Activated naive CD4-positive, alpha-beta T cell treated with anti-CD3 and anti-CD28 coated beads, Interleukin-2, amount 50 U/mL, for 72 hours (primary cell): ENCODE data around the gene TACR2. TPM values are rescaled to one million over a fixed set of nuclear protein-coding genes. Genes with fewer than 3 reads are reported as not detected.

Experiments
- ATAC-seq, 2 donors: fragments of 150-1000 bp; cut with Tn5 transposase; 2 replicates each; pipeline ENCODE4 v1.10.0; 2021; ENCODE audit warnings: mild to moderate bottlenecking in 2 of 2, moderate library complexity in 2 of 2
- DNase-seq, 2 donors: peaks; one replicate each; pipeline ENCODE4 v3.0.0; 2021 to 2022; ENCODE audit warnings: low spot score in 2 of 2
- H3K27ac Mint-ChIP-seq, 2 donors: one replicate each; pipeline ENCODE4 v1.8.0; 2022; ENCODE audit warnings: mild to moderate bottlenecking in 2 of 2, mixed read lengths in 2 of 2
- H3K36me3 Mint-ChIP-seq, 2 donors: one replicate each; pipeline ENCODE4 v1.8.0; 2022; ENCODE audit warnings: mixed read lengths in 2 of 2
- H3K9me3 Mint-ChIP-seq, 2 donors: one replicate each; pipeline ENCODE4 v1.8.0; 2022; ENCODE audit warnings: mixed read lengths in 2 of 2
- total RNA-seq, 2 donors: library from RNA; stranded (reverse); gene quantifications; one replicate each; pipeline ENCODE4 v1.2.3, GENCODE V29; 2022

TACR2 gene
- total RNA-seq, 2 donors from 2014 or later = 0.16 TPM; not detected in 1

GRCh38 chr10:69356187-69356586 is 60.5 kb downstream of the TACR2 start:
- H3K9me3 Mint-ChIP-seq = no peaks in the 10 kb centered on the region
- peaks cover 5 to 40% of the 10 kb centered on the region in 2 donors for H3K36me3 Mint-ChIP-seq
- no peak for ATAC-seq
- H3K27ac Mint-ChIP-seq = peak overlapping the region in 1 of 2 donors; percentile 62
- no peak for DNase-seq

- Mint-ChIP-seq H3K27ac (peak overlapping the region; percentile 40 to 80), H3K9me3 (no peaks in the 10 kb centered on the region), H3K36me3 (peaks cover 5 to 47% of the 10 kb centered on the region in 2 donors)
- no peak for DNase-seq
- peak; percentile 45 to 56 for ATAC-seq
These were observed 62.6 kb downstream of the TACR2 start for GRCh38 chr10:69353977-69354635.

Other genes with a start within 250 kb of the TACR2 start
- gene SUPV3L1, start 236.7 kb downstream of the TACR2 start, total RNA-seq = 10 to 100 TPM; 44.4 to 45.9 TPM
- gene HKDC1, start 196.6 kb downstream of the TACR2 start, total RNA-seq = under 1 TPM; 0.41 to 0.46 TPM
- gene HK1, start 138.4 kb downstream of the TACR2 start, total RNA-seq = 100 to 1,000 TPM; 157 to 235 TPM
- 1 to 10 TPM; 1.3 to 1.9 TPM for gene TSPAN15, start 34.5 kb upstream of the TACR2 start, total RNA-seq
- gene NEUROG3, start 156.5 kb upstream of the TACR2 start, total RNA-seq = under 1 TPM in 1 of 2 donors, not detected in 1; 0.18 TPM
- 10 to 100 TPM in 1 of 2 donors, 1 to 10 TPM in 1; 9.0 to 29.8 TPM for gene FAM241B, start 213.3 kb upstream of the TACR2 start, total RNA-seq